KMS-11 (cell line): ENCODE measurements around the gene LRRC14B.

Source experiments
- H2AFZ ChIP-seq: fragments of 200-600 bp; sonication (generic); 2 replicates; pipeline ENCODE4 v1.6.1; 2016; ENCODE audit warnings: antibody characterized with exemption, mixed run types, low read depth
- H3K27ac ChIP-seq: fragments of 200-600 bp; sonication (generic); 2 replicates; pipeline ENCODE4 v1.6.1; 2016; ENCODE audit warnings: mild to moderate bottlenecking, mixed run types
- H3K27me3 ChIP-seq: fragments of 200-600 bp; sonication (generic); 2 replicates; pipeline ENCODE4 v1.6.1; 2017; ENCODE audit warnings: mild to moderate bottlenecking, low read depth, mixed run types, moderate library complexity; ENCODE audit not compliant: insufficient read depth
- H3K36me3 ChIP-seq: fragments of 200-600 bp; sonication (generic); 2 replicates; pipeline ENCODE4 v1.6.1; 2017; ENCODE audit warnings: mild to moderate bottlenecking, mixed run types; ENCODE audit not compliant: insufficient read depth
- H3K4me1 ChIP-seq: fragments of 200-600 bp; sonication (generic); 2 replicates; pipeline ENCODE4 v1.6.1; 2016; ENCODE audit warnings: mild to moderate bottlenecking, low read depth, mixed run types; ENCODE audit not compliant: poor library complexity, severe bottlenecking
- H3K4me2 ChIP-seq: fragments of 200-600 bp; sonication (generic); 2 replicates; pipeline ENCODE4 v1.7.0; 2016; ENCODE audit warnings: mild to moderate bottlenecking, mixed run types
- H3K4me3 ChIP-seq: fragments of 200-600 bp; sonication (generic); IDR thresholded peaks from 2 replicates; pipeline ENCODE4 v1.6.1; 2017; ENCODE audit warnings: low read depth, low read length, mixed read lengths; ENCODE audit not compliant: insufficient read depth
- H3K79me2 ChIP-seq: fragments of 200-600 bp; sonication (generic); 2 replicates; pipeline ENCODE4 v1.6.1; 2016; ENCODE audit warnings: low read depth, mixed run types; ENCODE audit not compliant: insufficient read depth
- H3K9ac ChIP-seq: fragments of 200-600 bp; sonication (generic); 2 replicates; pipeline ENCODE4 v1.6.1; 2016; ENCODE audit warnings: mild to moderate bottlenecking, mixed run types
- H4K20me1 ChIP-seq: fragments of 200-600 bp; sonication (generic); 2 replicates; pipeline ENCODE4 v1.6.1; 2016; ENCODE audit warnings: mild to moderate bottlenecking, mixed run types; ENCODE audit not compliant: insufficient read depth
- CTCF ChIP-seq: fragments of 200-600 bp; sonication (generic); conservative IDR thresholded peaks from 2 replicates; pipeline ENCODE4 v1.6.1; 2017; ENCODE audit warnings: low read depth, mild to moderate bottlenecking, antibody characterized with exemption, low read length, moderate library complexity, mixed read lengths

Gene LRRC14B

DNA sequence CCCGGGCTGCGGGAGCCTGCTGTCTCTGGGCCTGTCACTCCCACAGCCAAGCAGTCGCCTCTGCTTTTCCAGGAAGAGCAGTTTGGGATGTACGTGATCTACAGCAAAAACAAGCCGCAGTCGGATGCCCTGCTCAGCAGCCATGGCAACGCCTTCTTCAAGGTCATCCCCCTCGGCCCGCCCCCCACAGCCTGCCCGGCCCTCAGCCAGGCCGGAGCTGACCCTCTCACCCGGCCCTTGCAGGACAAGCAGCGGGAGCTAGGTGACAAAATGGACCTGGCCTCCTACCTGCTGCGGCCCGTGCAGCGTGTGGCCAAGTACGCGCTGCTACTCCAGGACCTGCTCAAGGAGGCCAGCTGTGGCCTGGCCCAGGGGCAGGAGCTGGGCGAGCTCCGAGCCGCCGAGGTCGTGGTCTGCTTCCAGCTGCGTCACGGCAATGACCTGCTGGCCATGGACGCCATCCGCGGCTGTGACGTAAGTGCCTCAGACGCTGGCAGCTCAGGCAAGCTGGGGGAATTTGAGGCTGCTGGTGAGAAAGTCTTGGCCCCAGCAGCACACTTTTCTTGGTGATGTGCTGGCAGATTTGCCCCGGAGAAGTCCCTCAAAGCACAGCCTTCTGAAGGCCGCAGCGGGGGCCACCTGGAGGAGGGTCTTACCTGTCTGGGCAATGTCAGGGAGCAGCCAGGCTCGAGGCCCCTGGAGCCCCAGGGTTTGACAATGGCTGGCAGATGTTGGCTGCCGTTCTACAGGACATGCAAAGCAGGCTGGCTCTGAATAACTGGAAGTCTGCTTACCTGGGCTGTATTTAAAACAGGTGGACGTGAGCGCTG lies 20.1 kb upstream of the LRRC14B start:
- Histone ChIP-seq H3K27ac (no peak overlapping the region), H3K4me2 (no peak overlapping the region), H3K36me3 (no peaks in the 10 kb centered on the region), H3K9ac (no peak overlapping the region), H2AFZ (no peak overlapping the region), H3K4me3 (no peak overlapping the region), H3K27me3 (no peaks in the 10 kb centered on the region), H3K4me1 (no peaks in the 10 kb centered on the region), H4K20me1 (no peaks in the 10 kb centered on the region), H3K79me2 (no peaks in the 10 kb centered on the region)
- TF ChIP-seq CTCF = no peak

DNA sequence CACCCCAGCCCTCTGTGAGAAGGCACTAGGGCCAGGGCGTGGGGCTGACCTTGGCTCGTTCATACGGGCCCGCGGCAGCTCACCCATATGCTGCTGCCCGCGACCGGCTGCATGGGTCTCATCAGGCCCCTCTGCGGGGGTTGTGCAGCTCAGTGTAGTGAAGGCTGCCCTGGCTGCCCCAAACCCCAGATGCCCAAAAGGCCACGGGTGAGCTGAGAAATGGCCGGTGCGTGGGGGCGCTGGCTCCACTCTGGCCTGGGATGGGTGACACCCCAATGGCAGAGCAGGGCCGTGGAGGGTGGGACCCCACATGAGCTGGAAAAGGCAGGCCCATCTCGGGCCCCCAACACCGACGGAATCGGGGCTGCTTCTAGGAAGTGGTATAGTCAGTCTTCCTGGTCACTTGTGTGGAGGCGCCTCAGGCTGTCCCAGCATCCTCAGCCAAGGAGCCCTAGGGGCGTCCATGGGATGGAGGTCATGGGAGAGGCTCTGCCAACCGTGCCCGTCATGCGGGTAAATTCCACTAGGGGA lies 19.4 kb upstream of the LRRC14B start:
- no peaks in the 10 kb centered on the region for H3K79me2 ChIP-seq
- no peak overlapping the region for H2AFZ ChIP-seq
- no peak overlapping the region for H3K27ac ChIP-seq
- no peak overlapping the region for H3K4me2 ChIP-seq
- H4K20me1 ChIP-seq = no peaks in the 10 kb centered on the region
- no peak for TF ChIP-seq CTCF
- H3K36me3 ChIP-seq = no peaks in the 10 kb centered on the region
- H3K4me3 ChIP-seq = no peak overlapping the region
- H3K27me3 ChIP-seq = no peaks in the 10 kb centered on the region
- H3K9ac ChIP-seq = no peak overlapping the region
- no peaks in the 10 kb centered on the region for H3K4me1 ChIP-seq

DNA sequence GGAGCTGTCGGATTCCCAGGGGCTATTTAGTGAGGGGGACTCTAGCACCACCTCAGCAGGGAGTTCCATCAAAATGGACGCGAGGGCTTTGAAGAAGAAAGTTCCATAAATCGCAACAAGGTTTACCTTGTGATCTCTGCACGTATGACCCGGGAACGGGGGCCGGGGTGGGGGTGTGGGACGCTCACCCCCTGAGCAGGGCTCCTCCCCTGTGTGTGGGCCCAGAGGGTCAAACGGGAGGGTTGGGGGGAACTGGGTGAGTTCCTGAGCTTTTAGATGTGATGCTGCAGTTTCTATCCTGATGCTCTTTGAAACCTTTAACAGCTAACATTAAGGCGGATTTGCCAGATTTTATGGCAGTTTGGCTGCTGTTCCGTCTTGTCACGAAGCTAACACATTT lies 18.9 kb upstream of the LRRC14B start:
- H3K9ac ChIP-seq = no peak overlapping the region
- H3K27me3 ChIP-seq = no peaks in the 10 kb centered on the region
- TF ChIP-seq CTCF = no peak

DNA sequence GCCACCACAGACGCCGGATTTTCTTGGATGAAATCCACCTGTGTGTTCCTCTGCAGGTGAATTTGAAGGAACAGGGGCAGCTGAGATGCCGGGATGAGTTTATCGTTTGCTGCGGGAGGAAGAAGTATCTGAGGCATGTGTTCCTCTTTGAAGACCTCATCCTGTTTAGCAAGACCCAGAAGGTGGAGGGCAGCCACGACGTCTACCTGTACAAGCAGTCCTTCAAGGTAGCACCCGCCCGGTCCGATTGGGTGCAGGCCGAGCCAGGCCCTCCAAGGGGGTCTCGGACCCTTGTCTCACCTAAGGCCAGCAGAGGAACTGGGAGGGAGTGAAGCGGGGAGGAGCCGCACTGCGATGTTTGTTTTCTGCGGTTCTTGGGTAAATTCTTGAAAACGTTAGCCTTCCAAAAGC lies 18.4 kb upstream of the LRRC14B start:
- H3K4me1 ChIP-seq = no peaks in the 10 kb centered on the region
- H3K36me3 ChIP-seq = no peaks in the 10 kb centered on the region
- H3K79me2 ChIP-seq = no peaks in the 10 kb centered on the region
- no peak for TF ChIP-seq CTCF
- no peak overlapping the region for H3K27ac ChIP-seq
- H3K4me2 ChIP-seq = no peak overlapping the region
- H3K27me3 ChIP-seq = no peaks in the 10 kb centered on the region
- H3K4me3 ChIP-seq = no peak overlapping the region
- H4K20me1 ChIP-seq = no peaks in the 10 kb centered on the region
- no peak overlapping the region for H3K9ac ChIP-seq
- H2AFZ ChIP-seq = no peak overlapping the region

More for the DNA sequence above, 18.9 kb upstream of the LRRC14B start:
- no peak overlapping the region for H3K4me3 ChIP-seq
- H3K4me2 ChIP-seq = no peak overlapping the region
- H2AFZ ChIP-seq = no peak overlapping the region
- H3K36me3 ChIP-seq = no peaks in the 10 kb centered on the region
- H3K27ac ChIP-seq = no peak overlapping the region
- no peaks in the 10 kb centered on the region for H3K4me1 ChIP-seq
- no peaks in the 10 kb centered on the region for H4K20me1 ChIP-seq
- no peaks in the 10 kb centered on the region for H3K79me2 ChIP-seq
